DMS153 treated with DMSO at 0.1 percent for 48 hours (cell line): ENCODE data around the gene CEP112.
A peak's percentile ranks its signal among the peaks of the same experiment; 100 is the strongest.

Experiments
- DNase-seq: peaks from one replicate; lab custom pipeline; 2025; ENCODE audit not compliant: unreplicated experiment; lab: John Stamatoyannopoulos, UW

CEP112 gene

DNA sequence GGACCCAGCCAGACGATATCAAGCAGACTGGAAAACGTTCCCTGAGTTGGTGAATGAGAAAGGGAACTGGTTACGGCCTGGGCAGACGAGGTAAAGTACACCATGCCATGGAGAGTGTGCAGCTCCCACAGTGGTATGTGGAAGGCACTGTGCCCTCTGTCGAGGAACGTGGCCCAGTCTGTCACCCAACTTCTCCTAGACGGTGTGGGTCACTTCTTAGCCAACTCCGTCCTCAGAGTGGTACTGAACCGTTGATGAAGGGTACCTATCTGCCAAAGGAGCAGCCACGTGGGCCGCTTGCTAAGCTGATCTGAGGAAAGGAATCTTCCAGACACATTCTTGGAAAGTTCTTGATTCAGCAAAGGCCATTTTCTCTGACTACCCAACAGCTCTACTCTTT is 574.4 kb downstream of the CEP112 start:
- no peak for DNase-seq

DNA sequence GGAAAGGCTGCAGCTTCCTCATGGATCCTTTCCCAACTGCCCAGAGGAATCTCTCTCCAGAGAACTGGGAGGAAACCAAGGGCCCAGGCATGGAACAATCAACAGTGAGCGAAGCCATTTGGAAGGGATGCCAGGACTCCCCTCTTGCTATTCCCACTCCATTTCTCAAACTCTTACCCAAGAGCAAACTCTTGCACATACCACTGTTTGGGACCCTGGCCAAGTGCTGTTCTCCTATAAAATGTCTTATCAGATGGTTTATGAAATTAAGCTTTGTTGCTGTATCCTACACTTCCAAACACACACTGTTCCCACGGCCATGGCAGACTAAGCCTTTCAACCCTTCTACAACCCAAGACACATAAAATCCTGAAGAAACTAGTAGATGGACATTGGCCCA is 582.2 kb downstream of the CEP112 start:
- no peak for DNase-seq

DNA sequence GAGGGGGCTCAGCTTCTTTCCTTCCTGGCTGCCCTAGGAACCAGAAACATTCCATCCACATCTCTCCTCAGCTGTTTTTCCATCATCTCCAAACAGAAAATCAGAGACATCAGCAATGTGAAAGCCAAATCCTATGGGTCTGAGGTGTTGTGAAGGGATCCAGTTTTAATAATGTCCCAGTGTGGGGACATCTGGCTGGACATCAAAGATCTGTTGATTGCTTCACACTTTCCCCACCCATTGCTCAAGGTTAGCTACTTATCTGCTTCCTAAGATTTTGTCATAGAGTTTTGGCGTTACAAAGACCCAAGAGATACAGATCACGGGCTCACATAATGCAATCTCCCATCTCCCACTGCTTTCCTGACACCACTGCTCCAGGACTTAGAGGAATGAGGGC is 582.6 kb downstream of the CEP112 start:
- no peak for DNase-seq

DNA sequence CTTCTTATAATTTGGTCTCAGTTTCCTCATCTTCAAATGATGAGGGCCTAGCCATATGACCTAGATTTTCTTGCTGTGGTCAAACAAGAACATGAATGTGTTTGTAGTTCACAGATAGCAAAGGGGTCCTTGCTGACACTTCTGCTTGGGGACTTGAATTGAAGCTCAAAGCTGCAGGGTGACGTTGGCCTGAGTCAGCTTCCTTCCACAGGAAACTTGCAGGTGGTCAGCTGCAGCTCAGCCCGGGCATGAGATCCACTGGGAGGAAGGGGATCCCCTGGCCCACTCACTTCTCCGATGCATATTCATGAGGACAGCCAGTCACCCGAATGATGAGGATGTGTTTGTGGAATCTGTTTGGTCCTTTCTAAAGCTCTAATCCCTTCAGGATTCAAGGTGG is 587.9 kb downstream of the CEP112 start:
- DNase-seq: no peak

DNA sequence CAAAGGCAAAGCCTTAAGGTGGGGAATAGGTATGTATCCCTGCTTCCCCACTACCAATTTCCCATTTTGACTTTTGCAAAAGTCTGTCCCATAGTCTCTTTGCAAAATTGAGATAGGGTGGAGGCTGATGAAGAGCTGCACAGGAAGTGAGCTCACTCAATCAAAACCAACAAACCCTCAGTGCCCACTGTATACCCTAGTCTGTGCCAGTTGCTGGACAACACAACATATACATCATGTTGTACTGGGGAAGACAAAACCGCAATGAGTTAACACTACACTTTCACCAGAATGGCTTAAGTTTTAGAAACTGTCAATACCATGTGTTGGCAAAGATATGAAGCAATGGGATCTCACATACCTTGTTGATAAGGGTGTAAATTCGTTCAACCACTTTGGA is 590.1 kb downstream of the CEP112 start:
- no peak for DNase-seq

DNA sequence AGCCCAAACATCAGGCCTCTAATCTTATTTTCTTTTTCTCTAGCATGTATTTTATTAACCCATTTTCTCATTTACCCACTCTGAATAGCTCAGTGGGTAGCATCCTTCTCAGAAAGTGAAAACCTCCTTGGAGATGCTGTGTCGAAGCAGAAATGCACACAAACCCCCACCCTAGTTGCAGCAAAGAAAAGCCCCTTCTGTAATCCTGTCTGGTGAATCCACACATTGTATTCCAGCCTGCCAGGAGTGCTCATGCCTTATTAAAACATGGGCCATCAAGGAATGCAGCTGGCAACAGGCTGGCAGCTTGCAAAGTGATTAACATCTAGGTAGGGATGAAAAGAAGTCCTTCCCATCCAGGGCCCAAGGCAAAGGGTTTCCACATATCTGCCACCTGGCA is 590.8 kb downstream of the CEP112 start:
- no peak for DNase-seq

DNA sequence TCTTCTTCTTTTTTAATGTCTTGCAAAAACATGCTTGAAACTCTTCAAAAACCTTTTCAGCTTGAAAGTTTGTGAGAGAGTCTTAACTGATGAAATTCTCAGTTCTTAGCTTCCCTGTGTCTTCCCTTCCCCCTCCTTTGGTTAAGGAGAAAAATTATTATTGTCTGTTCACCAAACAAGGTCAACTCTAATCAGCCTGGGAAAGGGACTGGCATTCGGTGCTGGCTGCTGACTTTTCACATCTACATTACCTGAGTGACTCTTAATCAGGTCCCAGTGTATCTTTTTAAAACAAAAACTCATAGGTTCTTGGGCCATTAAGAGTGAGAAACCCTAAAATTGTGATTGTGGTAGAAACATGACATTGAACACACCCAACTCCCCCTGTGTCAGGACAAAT is 591.4 kb downstream of the CEP112 start:
- no peak for DNase-seq

DNA sequence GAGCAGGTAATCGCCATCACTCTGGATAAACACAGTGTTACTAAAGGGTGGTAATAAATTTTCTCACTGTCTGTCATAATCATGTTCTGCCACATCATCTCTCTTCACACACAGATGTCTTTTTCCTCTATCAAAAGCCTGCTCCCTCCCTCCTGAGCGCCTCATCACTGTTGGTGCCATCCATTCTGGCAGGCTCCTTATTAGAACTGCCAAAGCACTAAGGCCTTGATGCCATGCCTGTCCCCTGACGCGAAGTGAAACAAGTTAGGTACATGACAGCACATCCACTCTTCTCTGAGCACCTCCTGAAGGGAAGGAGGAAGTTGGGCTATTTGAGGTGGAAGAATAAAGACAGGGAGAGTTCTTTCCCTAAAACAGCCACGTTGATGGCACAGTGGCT is 592.3 kb downstream of the CEP112 start:
- DNase-seq: no peak

DNA sequence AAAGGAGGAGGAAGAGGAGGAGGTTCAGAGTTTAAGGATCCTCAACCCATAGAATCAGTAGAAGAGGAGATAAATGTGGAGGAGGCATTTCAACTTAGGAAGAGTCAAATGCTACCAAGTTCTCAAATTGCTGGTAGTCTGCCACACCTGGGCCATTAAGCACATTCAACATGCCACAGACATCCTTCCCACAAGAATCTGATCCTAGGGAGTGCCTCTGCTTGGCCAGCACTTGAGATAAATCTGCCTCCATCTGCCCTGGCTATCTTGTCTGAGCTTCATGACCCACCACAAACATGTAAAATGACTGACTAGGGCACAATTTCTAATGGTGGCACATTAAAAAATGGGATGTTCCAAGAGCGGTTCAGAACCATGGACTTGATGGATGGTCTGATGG is 593.2 kb downstream of the CEP112 start:
- no peak for DNase-seq

DNA sequence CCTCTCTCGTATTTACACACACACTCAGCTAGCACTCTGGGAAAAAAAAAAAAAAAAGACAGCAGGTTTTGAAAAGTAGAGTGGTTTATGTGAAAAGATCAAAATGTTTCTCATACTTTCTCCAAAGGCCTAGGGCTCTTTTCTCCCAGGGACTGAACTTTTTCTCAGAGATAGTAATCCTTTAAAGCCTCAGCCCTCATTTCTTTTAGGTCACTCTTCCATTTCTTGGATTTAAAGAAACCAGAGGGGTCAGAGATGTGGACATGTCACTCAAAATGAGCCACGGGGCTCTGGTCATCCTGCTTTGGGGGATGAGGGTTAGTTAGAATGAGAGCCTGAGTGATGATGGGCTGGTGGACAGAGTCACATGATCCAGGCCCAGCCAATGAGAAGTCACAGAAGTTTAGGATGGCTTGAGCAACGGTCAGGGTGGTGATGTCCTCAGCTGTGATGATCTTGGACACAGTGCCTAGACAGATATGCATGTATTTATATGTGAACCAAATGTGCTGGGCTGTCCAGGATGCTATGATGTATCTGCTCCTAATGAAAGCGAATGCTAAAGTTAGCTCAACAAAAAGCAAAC is 596.8 kb downstream of the CEP112 start:
- no peak for DNase-seq

DNA sequence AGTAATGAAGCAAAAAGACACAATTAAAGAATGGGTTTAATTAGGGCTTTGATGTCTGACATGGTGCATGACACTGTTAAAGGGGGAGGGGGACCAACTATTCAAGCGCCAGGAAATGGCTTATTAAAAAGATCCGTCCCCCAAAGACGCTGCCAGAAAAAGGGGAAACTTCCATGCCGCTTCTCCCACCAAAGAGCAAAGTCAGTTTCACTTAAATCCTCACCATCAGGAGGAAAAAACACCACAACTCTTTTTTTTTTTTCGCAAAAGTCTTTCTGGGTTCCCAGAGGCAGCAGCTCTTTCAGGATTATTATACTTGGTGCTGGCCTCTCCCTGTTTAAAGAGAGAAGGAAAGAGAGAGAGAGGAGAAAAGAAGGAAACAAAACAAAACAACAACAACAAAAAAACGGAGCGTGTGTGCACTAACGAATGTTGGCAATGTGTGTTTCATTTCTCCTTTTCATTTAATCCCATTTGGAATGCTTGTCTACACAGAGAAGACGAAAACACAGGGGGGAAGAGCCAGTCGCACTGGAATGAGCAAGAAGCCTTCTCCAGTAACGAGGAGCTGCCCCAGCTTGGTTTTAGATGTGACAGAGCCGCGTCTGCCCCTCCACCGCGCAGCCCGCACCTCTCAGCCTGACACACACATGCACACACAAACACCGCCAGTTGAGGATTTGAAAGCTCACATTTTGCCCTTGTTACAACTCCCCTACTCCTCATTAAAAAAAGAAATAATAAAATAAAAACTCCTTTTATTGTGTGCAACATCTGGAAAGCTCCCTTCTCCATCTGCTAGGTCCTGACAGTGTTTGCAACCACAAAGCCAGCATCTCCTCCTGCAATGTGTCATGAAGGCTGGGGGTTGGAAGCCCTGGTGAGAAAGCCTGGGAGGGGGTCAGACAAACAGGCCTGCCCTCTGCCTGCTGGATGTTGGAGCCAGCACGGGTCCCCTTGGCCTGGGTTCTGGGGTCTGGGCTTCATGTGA is 597.8 kb downstream of the CEP112 start:
- no peak for DNase-seq

DNA sequence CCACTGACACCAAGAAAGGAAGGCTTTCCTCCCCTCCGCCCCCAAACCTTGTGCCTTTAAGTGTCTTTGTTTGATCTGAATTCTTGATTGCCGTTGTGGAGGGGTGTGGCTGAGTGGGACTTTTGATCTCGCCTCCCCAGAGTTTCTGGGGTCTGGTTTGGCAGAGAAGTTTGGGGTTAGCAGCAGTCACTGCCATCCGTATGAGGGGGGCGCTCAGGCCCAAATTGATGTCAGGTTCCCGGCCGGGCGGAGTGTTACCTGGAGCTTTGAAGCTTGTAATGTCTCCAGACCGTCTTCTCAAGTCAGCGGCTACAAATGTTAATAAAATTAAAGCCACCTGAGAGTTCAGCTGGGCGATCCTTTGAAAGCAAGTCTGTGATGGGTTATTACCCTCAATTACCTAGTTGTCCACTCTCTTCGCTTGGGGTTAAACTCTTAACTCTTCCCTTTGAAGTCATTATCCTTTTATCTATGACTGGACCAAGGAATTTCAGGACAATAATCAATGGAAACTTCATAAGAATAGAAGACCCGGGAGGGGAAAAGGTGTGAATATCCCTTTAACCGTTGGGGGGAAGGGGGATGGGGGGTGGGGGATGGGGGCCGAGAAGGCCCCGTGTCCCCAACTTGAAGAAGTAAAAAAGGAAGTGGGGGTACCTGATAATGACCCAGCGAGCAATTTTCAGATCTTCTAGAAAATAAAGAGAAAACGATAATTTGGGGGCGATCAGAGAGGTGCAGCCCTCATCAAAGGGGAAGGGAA is 598.7 kb downstream of the CEP112 start:
- DNase-seq: no peak

DNA sequence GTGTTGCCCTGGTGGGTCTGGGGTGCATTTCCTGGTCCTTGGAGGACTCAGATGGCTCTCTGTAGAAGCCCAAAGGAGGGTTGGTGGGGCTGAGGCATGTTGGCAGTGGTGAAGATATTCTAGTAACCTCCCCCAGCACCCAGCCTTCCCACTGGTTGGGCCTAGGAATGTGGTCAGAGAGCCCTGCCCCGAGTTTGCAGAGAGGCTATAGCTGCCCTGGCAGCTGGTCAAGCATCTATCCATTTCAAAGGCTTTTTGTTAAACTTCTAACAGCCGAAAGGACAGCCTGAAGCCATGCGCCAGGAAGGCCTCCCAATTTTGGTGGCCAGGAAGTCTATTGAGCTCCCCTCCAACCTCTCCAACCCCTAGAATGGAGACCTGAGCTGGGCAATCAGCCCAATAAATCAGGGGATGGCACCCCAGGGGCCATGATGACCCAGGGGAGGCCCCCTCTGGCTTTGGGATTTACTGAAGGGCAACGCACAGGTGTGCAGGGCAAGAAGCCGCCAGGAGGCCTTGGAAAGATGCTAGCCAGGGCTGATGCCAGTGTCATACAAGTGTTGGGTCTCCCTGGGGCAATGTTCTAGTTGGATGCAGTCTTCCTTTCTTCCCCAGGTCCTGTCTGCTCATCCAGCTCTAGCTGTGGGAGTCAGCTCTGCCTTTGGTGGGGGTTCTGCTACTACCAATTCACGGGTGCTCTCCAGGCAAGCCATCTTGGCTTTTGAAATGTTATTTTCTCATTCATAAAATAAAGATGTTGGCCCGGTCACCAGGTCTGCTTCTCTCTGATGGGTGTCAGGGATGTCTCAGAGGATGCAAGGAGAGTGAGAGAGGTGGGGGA is 599.6 kb downstream of the CEP112 start:
- DNase-seq: no peak

DNA sequence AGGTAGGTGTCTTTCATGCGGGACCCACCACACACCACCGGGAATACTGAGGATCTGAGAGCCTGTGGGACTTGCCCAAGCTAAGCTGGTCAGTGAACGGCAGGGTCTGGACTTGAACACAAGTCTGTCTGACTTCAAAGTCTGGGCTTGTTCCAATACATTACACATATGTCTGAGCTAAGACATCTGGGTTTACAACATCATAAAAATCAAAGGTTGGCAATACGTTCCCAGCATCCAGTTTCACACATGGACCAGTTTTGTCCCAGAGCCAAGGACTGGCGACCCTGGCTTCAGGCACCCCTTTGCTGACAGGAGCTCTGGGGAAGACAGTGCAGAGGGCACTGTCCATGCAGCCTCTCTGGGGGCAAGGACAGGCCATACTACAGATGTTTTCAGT is 602.6 kb downstream of the CEP112 start:
- DNase-seq: no peak

DNA sequence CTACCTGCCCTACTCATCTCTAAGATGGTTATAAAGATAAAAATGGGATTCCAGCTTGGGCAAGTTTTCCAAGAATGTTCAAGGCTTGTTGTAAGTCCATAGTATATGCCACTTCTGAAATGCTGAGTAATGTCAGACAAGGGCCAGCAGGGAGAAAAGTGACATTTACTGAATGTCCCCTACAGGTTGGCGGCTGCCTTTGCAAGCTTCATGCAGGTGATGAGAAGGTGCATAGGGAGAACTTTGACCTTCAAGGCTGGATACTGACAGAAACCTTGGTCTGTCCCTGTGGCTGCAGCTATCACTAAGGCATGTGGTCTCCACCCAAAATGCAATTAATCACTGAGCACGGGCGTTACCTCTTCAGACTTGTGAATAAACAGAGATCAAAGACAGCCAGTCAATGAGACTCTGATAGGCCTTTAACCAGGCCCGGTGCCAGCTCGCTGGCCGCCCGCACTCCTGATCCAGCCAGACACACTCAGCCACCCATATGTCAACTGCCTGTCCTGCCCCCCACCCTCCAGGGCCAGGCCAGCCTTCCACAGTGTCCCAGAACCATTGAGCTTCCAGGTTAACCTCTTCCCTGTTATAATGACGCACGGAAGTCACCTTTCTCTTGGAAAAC is 603.6 kb downstream of the CEP112 start:
- peak; percentile 81 for DNase-seq

DNA sequence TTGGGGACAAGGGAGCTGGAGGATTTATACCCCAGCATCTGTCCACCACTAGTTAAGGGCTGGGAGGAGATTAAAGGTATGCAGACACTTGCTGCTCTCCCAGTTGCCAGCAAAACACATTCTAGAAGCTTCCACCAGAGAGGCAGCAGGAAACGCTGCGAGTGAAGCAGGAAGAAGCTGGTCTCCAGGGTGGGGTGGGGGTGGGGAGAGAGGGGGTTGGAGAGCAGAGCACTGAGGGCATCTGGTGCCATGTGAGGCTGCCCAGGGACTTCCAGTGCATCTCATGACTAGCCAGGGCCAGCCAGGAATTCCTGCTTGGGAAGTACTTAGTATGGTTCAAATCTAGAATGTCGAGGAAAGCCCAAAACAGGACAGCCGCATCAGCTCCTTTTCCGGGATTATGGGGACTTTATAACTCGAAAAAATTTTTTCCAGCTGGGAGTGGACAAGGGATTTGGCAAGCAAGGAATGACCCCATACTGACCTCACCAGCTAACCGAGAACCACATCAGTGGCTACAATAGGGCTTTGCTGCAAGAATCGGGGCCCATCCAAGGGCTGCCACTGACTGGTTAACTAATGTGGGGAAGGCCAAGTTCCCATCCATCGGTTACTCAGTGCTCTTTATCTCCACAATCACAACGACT is 604.3 kb downstream of the CEP112 start:
- no peak for DNase-seq

DNA sequence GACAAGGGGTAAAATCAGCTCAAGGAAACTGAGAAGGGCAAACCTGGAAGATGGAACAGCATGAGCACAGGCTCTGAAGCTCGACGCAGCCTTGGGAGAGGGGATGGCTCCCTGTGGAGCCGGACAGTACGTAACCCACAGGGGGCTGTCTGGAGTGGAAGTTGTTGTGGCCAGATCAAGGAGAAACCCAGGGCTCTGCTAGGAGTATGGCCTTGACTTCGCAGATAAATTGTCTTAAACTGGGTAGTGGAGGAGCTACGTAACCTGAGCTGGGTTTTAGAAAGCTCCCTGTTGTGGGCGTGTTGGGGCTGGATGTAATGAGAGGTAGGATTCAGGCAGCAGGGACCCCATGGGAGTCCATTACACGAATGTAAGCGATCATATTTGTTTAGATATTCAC is 605.0 kb downstream of the CEP112 start:
- DNase-seq: no peak
